Measurements from ENCODE around the gene OSM.

DNA sequence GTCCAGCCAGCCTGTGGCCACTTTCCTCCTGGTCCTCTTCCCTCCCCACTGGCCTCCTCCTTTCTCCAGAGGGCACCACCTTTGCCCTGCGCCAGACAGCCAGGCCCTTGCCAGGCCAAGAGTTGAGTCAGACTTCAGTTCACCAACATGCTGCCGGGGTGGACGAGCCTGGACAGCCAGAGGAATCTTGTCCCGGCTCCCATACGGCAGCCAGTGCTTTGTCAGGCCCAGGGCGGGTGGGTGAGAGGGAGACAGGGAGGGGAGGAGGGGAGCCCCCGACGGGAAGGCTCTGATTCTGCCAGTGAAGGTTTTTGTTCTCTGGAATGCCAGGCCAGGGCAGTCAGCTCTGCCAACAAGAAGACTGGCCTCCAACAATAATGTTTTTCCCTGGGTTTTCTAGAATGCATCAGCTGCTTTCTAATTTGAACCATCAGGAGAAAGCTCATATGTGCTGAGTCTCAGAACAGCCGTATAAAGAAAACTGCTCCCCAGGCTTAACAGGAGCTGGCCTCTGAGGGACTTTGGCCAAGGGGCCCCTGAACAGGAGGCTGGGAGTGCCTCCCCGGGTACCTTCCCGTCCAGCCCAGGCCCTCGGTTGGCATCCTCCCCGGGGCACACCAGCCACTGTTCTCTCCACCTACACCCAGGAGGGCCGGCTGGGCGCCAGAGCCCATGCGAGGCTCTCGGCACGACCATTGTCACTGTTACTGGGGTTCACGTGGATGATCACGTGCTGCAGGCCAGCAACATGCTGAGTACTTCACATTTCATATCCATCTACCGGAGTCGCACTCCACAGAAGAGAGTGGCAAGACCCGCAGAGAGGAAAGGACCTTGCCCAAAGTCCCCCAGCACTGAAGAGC lies 48.7 kb downstream of the OSM start:
- no peak for TF ChIP-seq CTCF (IDR thresholded peaks at IDR 0.05; ENCODE audit: low read length)
- no peak for TF ChIP-seq EZH2 (IDR thresholded peaks at IDR 0.05; ENCODE audit: borderline replicate concordance, low read length)
